ENCODE measurements around the gene DEDD. TPM values are rescaled to one million over a fixed set of nuclear protein-coding genes. Genes with fewer than 3 reads are reported as not detected.

DEDD gene
- total RNA-seq, 1 donor from 2014 or later: 34.6 TPM

DNA sequence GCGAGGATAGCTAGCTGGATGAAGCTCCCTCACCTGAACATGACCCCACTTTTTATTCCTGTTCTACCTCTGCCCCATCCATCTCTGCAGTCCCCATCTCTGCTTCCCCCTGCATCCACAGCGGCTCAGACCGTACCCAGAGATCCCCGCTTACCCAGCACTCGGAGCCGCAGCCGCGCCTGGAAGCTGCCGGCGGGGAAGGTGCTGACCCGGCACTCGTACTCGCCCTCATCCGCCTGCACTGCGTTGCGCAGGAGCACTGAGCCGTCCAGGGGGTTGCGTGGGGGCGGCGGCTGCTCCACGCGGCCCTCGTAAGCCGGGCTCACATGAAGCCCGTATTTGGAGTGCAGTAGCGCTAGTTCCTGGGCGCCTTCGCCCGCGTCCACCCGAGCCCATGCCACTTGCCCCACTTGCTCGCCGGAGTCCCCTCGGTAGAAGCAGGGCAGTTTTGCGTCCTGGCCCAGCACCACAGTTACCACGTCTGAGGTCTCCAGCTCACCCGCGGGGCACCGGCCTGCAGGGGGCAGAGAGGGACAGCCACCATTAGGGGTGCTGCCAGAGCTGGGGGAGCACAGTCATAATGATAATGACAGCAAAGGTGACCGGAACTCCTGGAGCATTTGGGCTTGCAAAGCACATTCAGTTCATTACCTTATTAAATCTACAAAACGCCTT lies 52.9 kb downstream of the DEDD start:
- DNase-seq: no peak
- TF ChIP-seq, protein P1, sequence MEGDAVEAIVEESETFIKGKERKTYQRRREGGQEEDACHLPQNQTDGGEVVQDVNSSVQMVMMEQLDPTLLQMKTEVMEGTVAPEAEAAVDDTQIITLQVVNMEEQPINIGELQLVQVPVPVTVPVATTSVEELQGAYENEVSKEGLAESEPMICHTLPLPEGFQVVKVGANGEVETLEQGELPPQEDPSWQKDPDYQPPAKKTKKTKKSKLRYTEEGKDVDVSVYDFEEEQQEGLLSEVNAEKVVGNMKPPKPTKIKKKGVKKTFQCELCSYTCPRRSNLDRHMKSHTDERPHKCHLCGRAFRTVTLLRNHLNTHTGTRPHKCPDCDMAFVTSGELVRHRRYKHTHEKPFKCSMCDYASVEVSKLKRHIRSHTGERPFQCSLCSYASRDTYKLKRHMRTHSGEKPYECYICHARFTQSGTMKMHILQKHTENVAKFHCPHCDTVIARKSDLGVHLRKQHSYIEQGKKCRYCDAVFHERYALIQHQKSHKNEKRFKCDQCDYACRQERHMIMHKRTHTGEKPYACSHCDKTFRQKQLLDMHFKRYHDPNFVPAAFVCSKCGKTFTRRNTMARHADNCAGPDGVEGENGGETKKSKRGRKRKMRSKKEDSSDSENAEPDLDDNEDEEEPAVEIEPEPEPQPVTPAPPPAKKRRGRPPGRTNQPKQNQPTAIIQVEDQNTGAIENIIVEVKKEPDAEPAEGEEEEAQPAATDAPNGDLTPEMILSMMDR (IDR thresholded peaks at IDR 0.05; ENCODE audit: partially characterized antibody, unreplicated experiment): no peak
- H3K36me3 Mint-ChIP-seq (ENCODE audit: unreplicated experiment): peaks cover 5% of the 10 kb centered on the region
- H3K27ac Mint-ChIP-seq (ENCODE audit: unreplicated experiment): no peak overlapping the region
- peaks cover 14% of the 10 kb centered on the region for H3K4me1 Mint-ChIP-seq (ENCODE audit: low read depth, unreplicated experiment)
- peaks cover 24% of the 10 kb centered on the region for H3K27me3 Mint-ChIP-seq (ENCODE audit: unreplicated experiment)
- peaks cover 16% of the 10 kb centered on the region for H3K9me3 Mint-ChIP-seq (ENCODE audit: unreplicated experiment)
- H3K4me3 Mint-ChIP-seq (ENCODE audit: unreplicated experiment): no peak overlapping the region

- DNase-seq: no peak
- peaks cover 18% of the 10 kb centered on the region for H3K27me3 Mint-ChIP-seq (ENCODE audit: unreplicated experiment)
- H3K27ac Mint-ChIP-seq (ENCODE audit: unreplicated experiment): no peak overlapping the region
- H3K9me3 Mint-ChIP-seq (ENCODE audit: unreplicated experiment): peaks cover 18% of the 10 kb centered on the region
- H3K4me3 Mint-ChIP-seq (ENCODE audit: unreplicated experiment): no peak overlapping the region
- peaks cover 5% of the 10 kb centered on the region for H3K36me3 Mint-ChIP-seq (ENCODE audit: unreplicated experiment)
- TF ChIP-seq, protein P1 (IDR thresholded peaks at IDR 0.05; ENCODE audit: partially characterized antibody, unreplicated experiment): no peak
- peaks cover 14% of the 10 kb centered on the region for H3K4me1 Mint-ChIP-seq (ENCODE audit: low read depth, unreplicated experiment)
Observed at GRCh38 chr1:161077426-161077825, 55.0 kb downstream of the DEDD start.

DNA sequence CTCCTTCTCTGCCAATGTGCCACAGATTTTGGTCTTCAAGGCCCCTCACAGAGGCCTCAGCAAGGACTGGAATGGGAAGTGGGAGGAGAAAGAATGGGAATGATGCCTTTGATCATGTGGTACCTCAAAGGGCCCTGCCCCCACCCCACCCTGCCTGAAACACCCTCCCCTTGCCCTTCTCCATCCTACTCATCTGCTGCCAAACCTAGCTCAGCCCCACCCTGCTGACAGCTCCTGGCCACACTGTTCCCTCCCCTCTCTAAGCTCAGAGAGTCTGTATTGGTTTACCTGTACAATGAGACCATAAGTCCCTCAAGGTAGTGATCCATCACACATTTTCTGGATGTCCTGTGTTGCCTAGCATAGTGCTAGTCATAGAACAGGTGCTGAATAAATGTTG lies 56.1 kb downstream of the DEDD start:
- Mint-ChIP-seq H3K27me3 (ENCODE audit: unreplicated experiment) (peaks cover 18% of the 10 kb centered on the region), H3K36me3 (ENCODE audit: unreplicated experiment) (peaks cover 5% of the 10 kb centered on the region), H3K4me3 (ENCODE audit: unreplicated experiment) (no peak overlapping the region)

GRCh38 chr1:161074676-161075368 lies 57.6 kb downstream of the DEDD start:
- no peak for DNase-seq
- no peak overlapping the region for H3K4me3 Mint-ChIP-seq (ENCODE audit: unreplicated experiment)
- H3K36me3 Mint-ChIP-seq (ENCODE audit: unreplicated experiment): peaks cover 5% of the 10 kb centered on the region
- no peak overlapping the region for H3K27ac Mint-ChIP-seq (ENCODE audit: unreplicated experiment)
- TF ChIP-seq, protein P1 (IDR thresholded peaks at IDR 0.05; ENCODE audit: partially characterized antibody, unreplicated experiment): no peak
- no peaks in the 10 kb centered on the region for H3K4me1 Mint-ChIP-seq (ENCODE audit: low read depth, unreplicated experiment)
- H3K9me3 Mint-ChIP-seq (ENCODE audit: unreplicated experiment): peaks cover 7% of the 10 kb centered on the region
- peaks cover 10% of the 10 kb centered on the region for H3K27me3 Mint-ChIP-seq (ENCODE audit: unreplicated experiment)

More for the DNA sequence above, 56.1 kb downstream of the DEDD start:
- Mint-ChIP-seq H3K4me1 (ENCODE audit: low read depth, unreplicated experiment) (peaks cover 14% of the 10 kb centered on the region), H3K27ac (ENCODE audit: unreplicated experiment) (no peak overlapping the region), H3K9me3 (ENCODE audit: unreplicated experiment) (peaks cover 16% of the 10 kb centered on the region)
- no peak for DNase-seq
- TF ChIP-seq, protein P1 (IDR thresholded peaks at IDR 0.05; ENCODE audit: partially characterized antibody, unreplicated experiment): no peak
